Mucosa of gallbladder (tissue), 1 donor: ENCODE results near the gene HMGB4. TPM values are rescaled to one million over a fixed set of nuclear protein-coding genes. Genes with fewer than 3 reads are reported as not detected.
A peak's percentile ranks its signal among the peaks of the same experiment; 100 is the strongest.

Experiments
- DNase-seq: peaks from one replicate; pipeline ENCODE4 v3.0.0-alpha.2; 2020; ENCODE audit warnings: low spot score
- total RNA-seq: library from RNA; stranded (reverse); gene quantifications from one replicate; pipeline ENCODE4 v1.2.1, GENCODE V29; 2021
- donor health status: DM: no; HTN: no; CAD: no.

The HMGB4 gene
- total RNA-seq, 1 donor from 2014 or later, result not detected

GRCh38 chr1:33848205-33848937 lies 15.5 kb upstream of the HMGB4 start:
- DNase-seq, result no peak

DNA sequence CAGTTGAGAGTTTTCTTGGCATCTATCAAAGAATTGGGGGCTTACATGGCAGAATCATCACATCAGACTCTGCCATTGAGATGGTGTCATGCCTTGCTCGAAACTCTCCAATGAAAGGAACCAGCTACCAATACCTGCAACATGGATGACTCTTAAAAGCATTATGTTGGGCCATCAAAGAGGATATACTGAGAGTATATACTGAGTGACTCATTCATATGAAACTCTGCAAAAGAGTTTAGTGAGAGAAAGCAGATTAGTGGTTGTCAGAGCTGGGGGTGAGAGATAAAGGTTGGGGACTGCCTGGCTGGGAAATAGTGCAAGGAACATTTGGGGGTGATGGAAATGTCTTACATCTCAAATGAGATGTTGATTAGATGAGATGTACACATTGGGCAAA lies 14.7 kb upstream of the HMGB4 start:
- DNase-seq, result no peak

DNA sequence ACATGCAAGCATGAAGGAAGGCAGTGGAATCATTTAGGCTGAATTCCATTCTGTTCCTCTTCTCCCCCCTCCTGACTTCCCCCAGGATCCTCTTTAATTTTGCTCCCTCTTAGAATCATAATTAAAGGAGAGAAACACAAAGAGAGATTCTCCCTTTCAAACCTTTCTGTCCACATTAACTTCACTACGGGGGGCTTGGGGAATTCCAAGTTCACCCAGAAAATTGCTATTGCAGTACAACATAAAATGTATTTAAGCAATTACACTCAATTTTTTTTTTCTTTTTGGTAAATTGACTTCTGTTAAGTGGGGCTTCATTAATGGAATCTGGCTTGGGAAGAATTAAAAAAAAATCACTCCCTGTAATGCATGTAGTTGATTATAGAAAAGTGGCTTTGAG lies 13.4 kb upstream of the HMGB4 start:
- no peak for DNase-seq

GRCh38 chr1:33852711-33853110 lies 11.2 kb upstream of the HMGB4 start:
- DNase-seq, result no peak

DNA sequence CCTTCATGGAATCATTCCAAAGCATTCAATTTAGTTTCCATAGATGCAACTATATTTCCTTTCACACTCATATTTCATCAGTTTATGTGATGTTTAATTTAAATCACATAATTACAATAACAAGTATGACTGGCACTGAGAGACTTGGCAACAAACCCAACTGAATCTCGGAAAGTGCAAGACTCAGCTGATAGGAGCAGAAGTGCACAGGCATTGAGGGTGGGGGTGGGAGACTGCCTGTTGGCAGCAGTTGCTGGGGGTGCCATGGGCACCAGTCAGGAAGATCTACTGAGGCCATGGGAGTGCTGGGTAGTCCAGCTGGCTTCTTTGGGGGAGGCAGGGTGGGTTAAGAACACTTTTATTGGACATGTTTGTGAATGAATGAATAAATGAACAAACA lies 10.4 kb upstream of the HMGB4 start:
- DNase-seq, result no peak

- DNase-seq, result no peak
These were observed 9.8 kb upstream of the HMGB4 start for GRCh38 chr1:33854091-33854490.

GRCh38 chr1:33860671-33861070 lies 3.2 kb upstream of the HMGB4 start:
- DNase-seq, result no peak

GRCh38 chr1:33864460-33865389 lies 846 bp downstream of the HMGB4 start:
- no peak for DNase-seq

GRCh38 chr1:33866281-33866680 lies 2.4 kb downstream of the HMGB4 start:
- no peak for DNase-seq

GRCh38 chr1:33867684-33868083 lies 3.8 kb downstream of the HMGB4 start:
- DNase-seq, result no peak

DNA sequence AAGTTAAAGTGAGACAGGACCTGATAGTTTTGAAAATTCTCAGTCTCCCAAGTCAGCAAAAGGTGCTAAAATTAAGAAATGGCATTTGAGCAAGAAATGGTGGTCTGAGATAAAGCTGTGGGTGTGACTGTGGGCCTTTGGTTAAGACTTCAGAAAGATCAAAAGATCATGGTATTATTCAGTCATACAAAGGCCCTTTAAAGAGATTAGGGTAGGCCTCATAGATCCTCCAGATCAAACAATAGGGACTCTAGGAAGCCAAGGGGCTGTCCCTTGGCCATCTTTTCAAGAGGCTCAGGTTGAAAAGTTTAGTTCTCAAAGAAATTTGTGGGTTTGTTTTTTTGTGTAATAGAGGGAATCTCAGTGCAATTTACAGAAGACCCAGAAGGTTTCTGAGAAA lies 8.4 kb downstream of the HMGB4 start:
- no peak for DNase-seq

DNA sequence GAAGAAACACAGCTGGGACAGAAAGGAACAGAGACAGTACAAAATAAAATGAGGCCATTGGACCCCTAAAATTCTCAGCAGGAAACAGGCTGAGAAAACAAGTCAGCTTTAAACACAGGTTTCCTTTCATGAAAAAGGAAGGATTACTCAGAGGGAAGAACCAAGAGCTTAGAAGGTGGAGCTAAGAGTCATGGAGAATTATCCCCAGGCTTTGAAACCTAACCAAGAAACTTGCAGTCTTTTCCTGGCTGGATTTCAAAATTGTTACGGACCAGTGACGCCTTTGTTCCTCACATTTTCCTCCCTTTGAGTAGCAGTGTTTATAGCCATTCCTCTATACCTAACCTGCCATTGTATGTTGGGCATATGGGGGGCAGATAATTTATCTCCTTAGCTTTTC lies 8.8 kb downstream of the HMGB4 start:
- DNase-seq, result no peak

- DNase-seq, result no peak
These were observed 10.8 kb downstream of the HMGB4 start for GRCh38 chr1:33874636-33875035.

- no peak for DNase-seq
These were observed 12.0 kb downstream of the HMGB4 start for GRCh38 chr1:33875862-33876261.

DNA sequence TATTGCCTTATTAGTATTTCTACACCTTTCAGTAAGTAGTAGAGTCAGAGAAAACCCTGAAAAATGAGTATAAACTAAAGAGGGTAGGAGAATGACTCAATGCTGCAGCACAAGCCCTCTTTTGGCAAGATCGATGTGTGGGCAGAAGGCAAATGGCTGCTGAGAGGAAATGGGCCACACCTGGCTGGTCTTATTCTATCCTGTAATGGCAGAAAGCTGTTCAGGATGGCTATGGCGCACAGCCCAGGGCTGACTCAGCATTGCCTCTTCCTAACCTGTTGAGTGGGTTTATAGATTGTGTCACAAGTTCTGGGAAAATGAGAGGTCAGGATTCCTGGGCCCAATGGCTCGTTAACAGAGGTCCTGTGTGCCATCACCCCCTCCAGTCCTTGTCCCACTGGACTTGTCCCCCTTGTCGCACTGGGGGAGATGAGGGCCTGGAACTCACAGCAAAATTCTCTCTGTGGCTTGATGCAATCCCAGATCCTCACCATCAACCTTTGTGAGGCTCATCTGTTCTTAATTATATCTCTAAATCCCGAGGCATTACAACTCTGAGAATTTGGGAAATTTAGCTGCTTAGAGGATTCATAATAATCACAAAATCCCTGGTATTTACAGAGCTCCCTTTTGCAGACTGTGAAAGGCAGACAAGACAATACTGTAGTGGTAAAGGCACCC lies 13.2 kb downstream of the HMGB4 start:
- DNase-seq, result no peak

GRCh38 chr1:33878392-33878791 lies 14.5 kb downstream of the HMGB4 start:
- peak; percentile 56 for DNase-seq

GRCh38 chr1:33880305-33880704 lies 16.4 kb downstream of the HMGB4 start:
- DNase-seq, result no peak

- no peak for DNase-seq
These were observed 22.6 kb downstream of the HMGB4 start for GRCh38 chr1:33886496-33886895.

DNA sequence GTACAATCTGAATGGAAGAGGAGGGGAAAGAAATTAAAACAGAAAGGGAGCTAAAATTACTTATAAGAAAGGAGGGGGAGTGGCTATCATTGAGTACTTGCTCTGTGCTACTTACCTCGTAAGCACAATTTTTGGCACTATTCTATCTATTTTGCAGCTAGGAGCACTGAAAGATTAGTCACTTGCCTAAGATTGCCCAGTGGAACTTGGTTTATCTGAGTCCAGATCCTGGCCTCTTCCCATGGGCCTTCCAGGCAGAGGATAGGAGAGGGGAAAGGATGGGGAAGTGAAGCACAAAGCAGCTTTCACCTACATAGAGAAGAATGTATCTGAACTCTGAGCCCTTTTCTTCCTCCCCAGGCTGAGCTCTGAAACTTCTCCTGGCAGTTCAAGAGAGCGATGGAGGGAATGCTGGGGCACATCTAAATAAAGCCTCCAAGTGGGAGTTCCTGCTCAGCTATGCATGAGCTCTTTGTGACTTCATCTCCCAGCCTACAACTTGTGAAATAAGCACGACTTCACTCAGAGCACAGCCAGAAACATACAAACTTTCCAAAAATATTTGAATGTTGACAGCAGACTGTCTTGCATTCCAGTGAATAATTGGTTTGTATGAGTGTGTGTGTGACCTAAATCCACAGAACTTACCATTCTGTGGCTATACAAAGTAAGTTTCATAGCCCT lies 29.4 kb downstream of the HMGB4 start:
- DNase-seq, result no peak

GRCh38 chr1:33895396-33895795 lies 31.5 kb downstream of the HMGB4 start:
- no peak for DNase-seq

DNA sequence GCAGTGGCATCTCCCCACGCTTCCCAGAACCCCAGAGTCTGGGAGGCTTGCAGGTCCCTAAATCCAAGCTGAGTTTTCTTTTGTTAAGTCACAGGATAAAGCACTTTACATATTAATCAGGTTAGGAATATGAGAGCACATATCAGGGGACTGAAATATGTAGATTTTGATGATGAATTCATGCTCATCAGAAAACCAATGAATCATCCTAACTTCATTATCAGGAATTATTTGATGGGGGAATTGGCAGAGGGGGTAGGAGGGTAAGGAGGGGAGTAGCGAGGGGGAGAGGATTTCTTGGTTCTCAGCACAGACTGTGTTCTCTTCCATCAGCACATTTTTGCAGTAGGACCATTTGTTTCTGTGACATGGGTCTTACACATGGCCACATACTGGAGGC lies 32.1 kb downstream of the HMGB4 start:
- DNase-seq, result no peak
